Ureter (tissue), 1 donor: Measurements from ENCODE around the gene HAUS3. TPM values are rescaled to one million over a fixed set of nuclear protein-coding genes. Genes with fewer than 3 reads are reported as not detected.

Source experiments
- DNase-seq: peaks from one replicate; pipeline ENCODE4 v3.0.0-alpha.2; 2020; ENCODE audit warnings: low spot score
- total RNA-seq: library from RNA; stranded (reverse); gene quantifications from one replicate; pipeline ENCODE4 v1.2.4, GENCODE V29; 2023
- donor health status: DM: yes; HTN: yes; CAD: no.

Gene HAUS3
- total RNA-seq, 1 donor from 2014 or later, result 13.2 TPM

- DNase-seq, result no peak
Observed at GRCh38 chr4:2263926-2264321, 22.0 kb upstream of the HAUS3 start.

- DNase-seq, result no peak
Observed at GRCh38 chr4:2262944-2263250, 21.0 kb upstream of the HAUS3 start.

- DNase-seq, result peak; percentile 99
Observed at GRCh38 chr4:2262145-2262943, 20.4 kb upstream of the HAUS3 start.

DNA sequence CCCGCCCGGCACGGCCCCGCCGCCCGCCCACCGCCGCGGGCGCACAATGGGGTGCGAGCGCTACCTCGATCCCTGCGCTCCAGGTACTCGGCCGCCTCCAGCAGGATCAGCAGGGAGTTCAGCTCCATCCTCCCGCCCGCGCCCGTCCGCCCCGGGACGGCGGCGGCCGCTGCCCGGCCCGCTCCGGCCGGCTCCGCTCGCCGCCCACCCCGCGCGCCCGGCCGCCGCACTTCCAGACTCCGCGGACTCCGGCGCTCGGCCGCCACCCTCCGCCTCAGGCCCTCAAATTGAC is 19.9 kb upstream of the HAUS3 start, which contains the start of gene MXD4:
MXD4 (minus strand) TSS at position 257 of the 292 bp plus-strand sequence; CDS start at position 128, 129 bp downstream.
- no peak for DNase-seq

- peak; percentile 57 for DNase-seq
Observed at GRCh38 chr4:2261110-2261852, 19.4 kb upstream of the HAUS3 start.

DNA sequence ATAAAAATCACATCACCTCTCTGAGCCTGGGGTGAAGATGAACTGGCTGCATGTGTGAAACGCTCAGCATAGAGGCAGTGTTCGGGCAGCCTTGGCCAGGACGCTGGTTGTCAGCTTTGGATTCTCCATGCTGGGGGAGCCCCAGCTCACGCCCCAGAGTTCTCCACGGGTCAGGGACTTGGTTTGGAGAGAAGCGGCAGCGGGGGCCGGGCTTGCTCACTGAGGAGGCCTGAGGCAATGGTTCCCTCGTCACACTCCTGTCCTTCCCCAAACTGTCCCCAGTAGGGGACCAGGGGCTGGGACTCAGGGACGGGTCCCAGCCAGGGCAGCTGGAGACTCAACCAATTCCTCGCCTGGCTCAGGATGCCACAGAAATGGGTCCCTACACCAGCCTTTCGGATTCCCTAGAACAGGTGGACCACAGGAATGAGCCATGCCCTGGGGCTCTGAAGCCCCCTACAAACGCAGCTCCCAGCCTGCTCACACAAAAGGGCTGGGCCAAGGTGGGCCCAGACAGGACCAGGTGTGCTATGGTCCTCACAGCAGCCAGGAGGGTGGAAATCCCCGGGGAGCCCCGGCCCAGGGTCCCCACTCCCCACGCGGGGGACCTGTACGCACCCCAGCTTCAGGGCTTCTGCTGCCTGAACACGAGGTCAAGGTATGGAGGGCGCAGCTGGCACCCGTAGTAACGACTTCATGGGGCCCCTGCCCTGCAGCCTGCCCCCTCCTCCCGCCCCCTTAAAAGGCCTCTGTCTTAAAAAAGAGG is 18.6 kb upstream of the HAUS3 start:
- peak; percentile 47 for DNase-seq

- DNase-seq, result no peak
Observed at GRCh38 chr4:2259541-2260343, 17.8 kb upstream of the HAUS3 start.

- DNase-seq, result no peak
Observed at GRCh38 chr4:2259036-2259540, 17.2 kb upstream of the HAUS3 start.

DNA sequence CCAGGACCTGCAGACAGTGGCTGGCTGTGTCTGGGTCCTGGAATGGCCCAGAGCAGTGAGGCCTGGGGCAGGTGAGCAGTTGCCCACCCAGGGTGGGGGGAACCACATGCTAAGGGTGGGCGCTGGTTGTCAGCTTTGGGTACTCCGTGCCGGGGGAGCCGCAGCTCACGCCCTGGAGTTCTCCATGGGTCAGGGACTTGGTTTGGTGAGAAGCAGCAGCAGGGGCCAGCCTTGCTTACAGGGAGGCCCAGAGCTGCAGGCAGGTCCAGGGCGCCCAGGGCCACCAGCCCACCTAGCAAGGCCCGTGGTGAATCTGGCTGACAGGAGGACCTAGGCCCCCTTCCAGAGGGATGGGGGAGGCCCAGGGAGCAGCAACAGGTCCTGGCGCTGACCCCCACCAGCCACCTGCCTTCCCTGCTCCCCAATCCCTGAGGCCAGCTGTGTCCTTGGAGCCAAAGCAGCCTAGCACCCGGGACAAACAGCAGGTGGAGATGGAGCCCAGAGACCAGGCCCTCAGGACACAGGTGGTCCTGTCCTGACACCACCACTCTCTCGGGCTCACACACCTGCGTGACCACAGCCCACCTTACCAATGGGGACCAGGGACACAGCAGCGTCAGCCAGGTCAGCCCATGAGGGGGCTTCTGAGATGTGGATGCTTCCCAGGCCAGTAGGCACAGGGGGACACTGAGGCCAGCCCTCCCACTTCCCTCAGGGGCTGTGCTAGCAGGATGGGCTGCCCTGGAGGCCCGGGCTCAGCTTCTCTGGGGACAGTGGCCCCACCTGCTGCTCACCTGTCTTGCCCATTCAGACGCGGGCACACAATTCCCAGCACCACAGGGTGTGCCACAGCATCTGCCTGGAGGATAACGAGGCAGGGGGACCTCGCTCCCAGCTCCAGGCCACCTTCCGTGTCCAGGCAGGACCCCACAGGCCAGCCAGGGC is 16.4 kb upstream of the HAUS3 start:
- no peak for DNase-seq

DNA sequence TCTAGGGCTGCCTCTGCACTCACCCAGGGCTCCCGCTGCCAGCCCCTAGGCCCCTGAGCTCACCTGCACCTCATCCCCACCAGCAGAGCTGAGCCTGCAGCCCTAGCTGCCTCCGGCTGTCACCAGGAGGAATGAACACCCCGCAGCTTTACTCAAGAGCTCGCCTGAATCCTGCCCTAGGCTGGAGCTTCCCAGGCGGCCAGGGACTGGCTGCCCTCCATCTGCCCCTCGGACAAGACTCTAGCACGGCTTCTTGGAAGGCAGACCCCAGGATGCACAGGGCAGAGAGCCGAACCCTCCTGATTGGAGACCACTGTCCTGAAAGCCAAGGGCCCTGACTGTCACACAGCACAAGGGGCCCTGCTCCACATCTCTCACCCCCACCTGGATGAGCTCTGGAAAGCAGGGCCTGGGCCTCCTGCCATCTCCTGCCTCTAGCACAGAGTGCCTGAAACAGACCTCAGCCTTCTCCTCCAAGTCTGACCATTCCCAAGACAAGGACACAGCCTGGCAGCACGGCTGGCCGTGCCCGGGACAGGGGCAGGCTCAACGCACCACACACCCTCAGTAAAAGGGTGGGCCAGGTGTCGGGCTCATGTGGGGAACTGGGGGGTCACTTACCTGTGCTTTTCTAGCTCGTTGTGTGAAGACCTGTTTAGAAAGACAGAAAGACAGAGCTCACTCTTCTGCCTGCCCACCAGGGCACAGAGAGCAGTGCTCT is 15.6 kb upstream of the HAUS3 start:
- DNase-seq, result peak; percentile 41

GRCh38 chr4:2256781-2257191 is 14.9 kb upstream of the HAUS3 start:
- DNase-seq, result peak; percentile 55

DNA sequence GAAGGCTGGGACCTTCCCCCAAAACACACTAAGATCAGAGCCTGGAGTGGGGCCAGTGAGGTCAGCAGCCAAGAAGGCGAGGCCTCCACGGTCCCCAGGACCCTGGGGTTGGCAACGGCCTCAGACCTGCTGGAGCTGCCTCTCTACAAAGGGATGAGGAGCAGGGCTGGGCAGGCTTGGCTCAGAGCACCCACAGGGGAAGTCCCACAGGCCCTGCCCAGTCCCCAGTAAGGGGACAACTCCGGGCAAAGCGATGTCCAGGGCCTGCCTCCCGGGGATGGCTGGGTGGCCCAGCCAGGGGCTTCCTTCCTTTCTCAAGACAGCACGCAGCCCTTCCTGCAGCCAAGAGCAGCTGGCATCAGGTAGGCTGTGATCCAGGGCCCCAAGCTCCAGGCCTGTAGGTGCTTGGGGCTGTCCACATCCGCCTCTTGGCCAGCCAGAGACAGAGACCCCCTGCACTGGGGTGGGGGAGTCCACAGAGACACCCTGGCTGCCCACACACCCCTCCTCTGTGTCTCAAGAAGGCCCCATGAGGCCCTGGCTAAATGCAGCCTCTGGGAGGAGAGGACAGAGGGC is 14.3 kb upstream of the HAUS3 start:
- DNase-seq, result peak; percentile 51

- DNase-seq, result peak; percentile 46
Observed at GRCh38 chr4:2255501-2256155, 13.7 kb upstream of the HAUS3 start.

GRCh38 chr4:2254665-2255500 is 13.0 kb upstream of the HAUS3 start:
- DNase-seq, result no peak

DNA sequence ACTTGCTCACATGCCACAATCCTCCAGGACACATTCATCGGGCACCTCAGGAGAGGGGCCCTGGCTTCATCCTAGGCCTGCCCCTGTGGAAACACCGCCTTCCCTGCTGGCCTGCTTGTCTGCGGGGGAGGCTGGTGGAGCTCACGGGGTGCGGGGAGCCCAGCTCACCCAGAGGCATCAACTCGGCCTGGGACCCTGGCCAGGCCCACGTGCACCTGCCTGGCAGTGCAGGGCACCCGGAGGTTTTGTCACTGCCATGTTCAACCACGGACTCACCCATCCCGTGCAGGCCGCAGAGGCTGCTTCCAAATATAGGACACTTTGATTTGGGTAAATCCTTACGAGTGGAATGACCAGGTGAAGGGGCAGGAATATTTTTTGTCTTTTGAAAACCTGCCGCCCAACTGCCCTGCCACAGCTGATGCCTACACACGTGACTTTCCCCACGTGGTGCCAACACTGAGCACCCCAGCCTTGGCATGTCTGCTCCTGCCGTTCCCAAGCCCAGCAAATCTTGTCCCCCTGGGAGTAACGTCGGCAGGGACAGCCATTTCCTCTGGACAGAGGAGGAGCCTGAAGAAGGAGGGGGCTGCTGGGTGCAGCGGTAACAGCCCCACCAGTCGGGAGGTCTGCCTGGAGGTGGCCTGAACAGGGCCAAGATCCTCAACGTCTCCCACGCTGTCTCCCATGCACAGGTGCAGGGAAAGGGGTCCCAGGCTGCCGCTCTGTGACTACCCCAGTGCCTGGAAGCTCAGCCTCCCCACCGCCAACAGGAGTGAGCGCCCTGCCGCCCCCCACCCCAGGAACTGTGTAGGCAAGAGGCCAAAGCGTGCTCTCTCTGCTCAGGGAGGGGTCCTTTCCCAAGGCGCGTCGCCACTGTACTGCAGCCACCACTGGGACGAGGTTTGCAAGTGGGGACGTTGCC is 11.5 kb upstream of the HAUS3 start:
- peak; percentile 42 for DNase-seq

DNA sequence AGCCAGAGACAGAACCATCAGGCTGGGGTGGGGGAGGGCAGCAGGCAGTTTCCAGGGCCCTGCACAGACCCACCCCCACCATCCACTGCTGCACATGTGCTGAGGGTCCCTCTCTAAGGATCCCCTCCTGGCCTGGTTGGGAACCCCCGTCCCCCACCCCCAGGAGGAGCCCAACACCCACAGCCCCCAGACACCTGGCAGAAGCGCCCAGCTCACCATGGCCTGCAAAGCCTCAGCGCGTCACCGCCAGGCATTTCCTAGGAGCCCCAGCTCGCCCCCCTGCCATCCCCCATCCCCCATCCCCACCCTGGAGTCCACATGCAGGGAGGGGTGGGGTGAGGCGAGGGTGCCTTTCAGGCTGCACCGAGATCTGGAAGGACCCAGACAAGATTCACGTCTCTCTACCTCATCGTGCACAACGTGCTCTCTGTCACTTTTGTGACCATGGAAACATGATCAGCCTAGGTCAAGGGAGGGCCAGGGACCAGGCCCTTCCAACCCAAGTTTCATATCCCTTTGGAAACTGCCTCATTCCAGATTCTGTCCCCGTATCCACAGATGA is 10.7 kb upstream of the HAUS3 start:
- peak; percentile 39 for DNase-seq
